Measurements from ENCODE around the gene PRKACA.

GRCh38 chr19:14160017-14160703, 42.6 kb upstream of the PRKACA start:
- TF ChIP-seq POLR2A (IDR thresholded peaks at IDR 0.05) (no peak), CTCF (IDR thresholded peaks at IDR 0.05) (no peak)
